ENCODE data around the gene PPP2R5C.

Gene PPP2R5C

DNA sequence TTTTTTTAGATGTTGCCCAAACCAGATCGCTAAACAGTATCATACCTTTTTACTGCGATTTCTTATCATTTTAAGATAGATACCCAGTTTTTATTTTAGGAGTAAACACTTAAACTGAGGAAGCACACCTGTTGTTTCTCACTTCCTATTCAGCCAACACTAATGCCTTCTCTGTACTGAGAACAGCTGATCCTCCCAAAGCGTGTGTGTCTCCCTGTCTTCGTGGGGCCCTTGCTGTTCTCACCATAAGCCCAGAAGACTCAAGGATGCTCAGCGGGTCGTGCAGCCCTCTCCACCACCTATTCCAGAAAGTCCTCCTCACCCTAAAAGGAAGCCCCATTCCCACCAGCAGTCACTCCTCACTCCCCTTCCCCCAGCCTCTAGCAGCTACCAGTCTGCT is 14.8 kb downstream of the PPP2R5C start:
- TF ChIP-seq TAF1 (IDR thresholded peaks at IDR 0.05; ENCODE audit: low read depth) = no peak
- TF ChIP-seq TEAD4 (IDR thresholded peaks at IDR 0.05) = no peak
- TF ChIP-seq EGR1 (IDR thresholded peaks at IDR 0.05) = no peak
- TF ChIP-seq YY1 (IDR thresholded peaks at IDR 0.05; ENCODE audit: low read depth) = no peak
- TF ChIP-seq CEBPB (IDR thresholded peaks at IDR 0.05) = no peak
- no peak for TF ChIP-seq FOXM1 (IDR thresholded peaks at IDR 0.05; ENCODE audit: borderline replicate concordance, low read depth)
- no peak for TF ChIP-seq EP300 (IDR thresholded peaks at IDR 0.05; ENCODE audit: borderline replicate concordance)

GRCh38 chr14:101780390-101780789 is 18.9 kb downstream of the PPP2R5C start:
- TF ChIP-seq MAX (IDR thresholded peaks at IDR 0.05) (no peak), REST (IDR thresholded peaks at IDR 0.05; ENCODE audit: low read depth) (no peak), FOXM1 (IDR thresholded peaks at IDR 0.05; ENCODE audit: borderline replicate concordance, low read depth) (no peak), YY1 (IDR thresholded peaks at IDR 0.05; ENCODE audit: low read depth) (no peak), TCF12 (IDR thresholded peaks at IDR 0.05; ENCODE audit: low read depth) (no peak), NFIC (IDR thresholded peaks at IDR 0.05) (no peak), CEBPB (IDR thresholded peaks at IDR 0.05) (no peak), CREB1 (IDR thresholded peaks at IDR 0.05; ENCODE audit: low read depth) (no peak), TAF1 (IDR thresholded peaks at IDR 0.05; ENCODE audit: low read depth) (no peak), RAD21 (IDR thresholded peaks at IDR 0.05; ENCODE audit: low read depth) (no peak), TEAD4 (IDR thresholded peaks at IDR 0.05) (no peak), ZBTB7A (IDR thresholded peaks at IDR 0.05; ENCODE audit: low read depth) (no peak), EP300 (IDR thresholded peaks at IDR 0.05; ENCODE audit: borderline replicate concordance) (no peak), EGR1 (IDR thresholded peaks at IDR 0.05) (no peak)
- TF ChIP-seq, protein P1, sequence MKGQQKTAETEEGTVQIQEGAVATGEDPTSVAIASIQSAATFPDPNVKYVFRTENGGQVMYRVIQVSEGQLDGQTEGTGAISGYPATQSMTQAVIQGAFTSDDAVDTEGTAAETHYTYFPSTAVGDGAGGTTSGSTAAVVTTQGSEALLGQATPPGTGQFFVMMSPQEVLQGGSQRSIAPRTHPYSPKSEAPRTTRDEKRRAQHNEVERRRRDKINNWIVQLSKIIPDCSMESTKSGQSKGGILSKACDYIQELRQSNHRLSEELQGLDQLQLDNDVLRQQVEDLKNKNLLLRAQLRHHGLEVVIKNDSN (IDR thresholded peaks at IDR 0.05) = no peak

GRCh38 chr14:101780887-101781239 is 19.4 kb downstream of the PPP2R5C start:
- no peak for TF ChIP-seq MAX (IDR thresholded peaks at IDR 0.05)
- TF ChIP-seq, protein P1 (IDR thresholded peaks at IDR 0.05) = no peak
- no peak for TF ChIP-seq NFIC (IDR thresholded peaks at IDR 0.05)
- TF ChIP-seq TEAD4 (IDR thresholded peaks at IDR 0.05) = no peak
- TF ChIP-seq EGR1 (IDR thresholded peaks at IDR 0.05) = no peak
- TF ChIP-seq TCF12 (IDR thresholded peaks at IDR 0.05; ENCODE audit: low read depth) = no peak
- TF ChIP-seq REST (IDR thresholded peaks at IDR 0.05; ENCODE audit: low read depth) = no peak
- no peak for TF ChIP-seq RAD21 (IDR thresholded peaks at IDR 0.05; ENCODE audit: low read depth)
- TF ChIP-seq ZBTB7A (IDR thresholded peaks at IDR 0.05; ENCODE audit: low read depth) = no peak
- no peak for TF ChIP-seq EP300 (IDR thresholded peaks at IDR 0.05; ENCODE audit: borderline replicate concordance)
- TF ChIP-seq FOXM1 (IDR thresholded peaks at IDR 0.05; ENCODE audit: borderline replicate concordance, low read depth) = no peak
- TF ChIP-seq CEBPB (IDR thresholded peaks at IDR 0.05) = no peak
- TF ChIP-seq YY1 (IDR thresholded peaks at IDR 0.05; ENCODE audit: low read depth) = no peak

- TF ChIP-seq YY1 (IDR thresholded peaks at IDR 0.05; ENCODE audit: low read depth) (no peak), RAD21 (IDR thresholded peaks at IDR 0.05; ENCODE audit: low read depth) (no peak), MAX (IDR thresholded peaks at IDR 0.05) (no peak), FOXM1 (IDR thresholded peaks at IDR 0.05; ENCODE audit: borderline replicate concordance, low read depth) (no peak), TEAD4 (IDR thresholded peaks at IDR 0.05) (no peak), CREB1 (IDR thresholded peaks at IDR 0.05; ENCODE audit: low read depth) (no peak), NFIC (IDR thresholded peaks at IDR 0.05) (no peak), REST (IDR thresholded peaks at IDR 0.05; ENCODE audit: low read depth) (no peak), EP300 (IDR thresholded peaks at IDR 0.05; ENCODE audit: borderline replicate concordance) (no peak), TCF12 (IDR thresholded peaks at IDR 0.05; ENCODE audit: low read depth) (no peak), EGR1 (IDR thresholded peaks at IDR 0.05) (no peak), ZBTB7A (IDR thresholded peaks at IDR 0.05; ENCODE audit: low read depth) (no peak), CEBPB (IDR thresholded peaks at IDR 0.05) (no peak), TAF1 (IDR thresholded peaks at IDR 0.05; ENCODE audit: low read depth) (no peak)
- TF ChIP-seq, protein P1 (IDR thresholded peaks at IDR 0.05) = no peak
Observed at GRCh38 chr14:101781240-101782061, 19.9 kb downstream of the PPP2R5C start.
